CD4-positive, alpha-beta memory T cell (primary cell): ENCODE results near the gene ADCY9. TPM values are rescaled to one million over a fixed set of nuclear protein-coding genes. Genes with fewer than 3 reads are reported as not detected.
"Not testable (repeated sequence)": the region's sequence is repeated elsewhere in the genome, so short reads cannot be mapped to it uniquely, and the experiment has no call there.

Experiments used
- CTCF ChIA-PET: fragments of 350-600 bp; sonication (Branson Sonifier 250); formaldehyde crosslinking; loops from one replicate; lab custom pipeline; 2021; ENCODE audit warnings: inconsistent platforms; ENCODE audit not compliant: partially characterized antibody; lab: Charles Lee
- POLR2A ChIA-PET: fragments of 350-600 bp; sonication (Branson Sonifier 250); formaldehyde crosslinking; loops from one replicate; lab custom pipeline; 2021; ENCODE audit not compliant: partially characterized antibody; lab: Charles Lee
- DNase-seq, 5 donors: peaks; one replicate each; pipeline versions ENCODE4 v3.0.0 to v3.0.0-alpha.2; 2020 to 2022; ENCODE audit warnings: mixed read lengths in 1 of 5
- H3K27ac ChIP-seq: one replicate; pipeline ENCODE4 v1.7.0; 2013; ENCODE audit warnings: low read depth, low read length
- H3K27me3 ChIP-seq: 2 replicates; pipeline ENCODE4 v1.7.0; 2013; ENCODE audit warnings: mild to moderate bottlenecking, low read length, moderate library complexity; ENCODE audit not compliant: insufficient read depth
- H3K36me3 ChIP-seq: 2 replicates; pipeline ENCODE4 v1.7.0; 2013; ENCODE audit warnings: mild to moderate bottlenecking, low read length, moderate library complexity; ENCODE audit not compliant: insufficient read depth
- H3K4me1 ChIP-seq: 2 replicates; pipeline ENCODE4 v1.7.0; 2013; ENCODE audit warnings: mild to moderate bottlenecking, low read length, moderate library complexity; ENCODE audit not compliant: insufficient read depth
- H3K4me3 ChIP-seq, 2 donors: one replicate each; pipeline ENCODE4 v1.7.0; 2013; ENCODE audit warnings: low read length in 2 of 2, mild to moderate bottlenecking in 1 of 2
- H3K9me3 ChIP-seq, 2 donors: one replicate each; pipeline ENCODE4 v1.7.0; 2013; ENCODE audit warnings: low read length in 2 of 2, control low read depth in 1 of 2; ENCODE audit not compliant: control insufficient read depth in 1 of 2
- H3K27ac Mint-ChIP-seq, 7 donors: one replicate each; pipeline ENCODE4 v1.8.0; 2020 to 2021; ENCODE audit warnings: mixed read lengths in 7 of 7, mild to moderate bottlenecking in 6 of 7, inconsistent platforms in 3 of 7, moderate library complexity in 3 of 7
- H3K27me3 Mint-ChIP-seq, 2 donors: one replicate each; pipeline ENCODE4 v1.8.0; 2020 to 2021; ENCODE audit warnings: mixed read lengths in 2 of 2
- H3K36me3 Mint-ChIP-seq, 2 donors: one replicate each; pipeline ENCODE4 v1.8.0; 2020 to 2021; ENCODE audit warnings: mixed read lengths in 2 of 2, inconsistent platforms in 1 of 2, mild to moderate bottlenecking in 1 of 2
- H3K4me1 Mint-ChIP-seq, 4 donors: one replicate each; pipeline ENCODE4 v1.8.0; 2020 to 2021; ENCODE audit warnings: mixed read lengths in 4 of 4, mild to moderate bottlenecking in 1 of 4
- H3K4me3 Mint-ChIP-seq, 8 donors: one replicate each; pipeline ENCODE4 v1.8.0; 2020 to 2021; ENCODE audit warnings: mixed read lengths in 8 of 8, mild to moderate bottlenecking in 7 of 8, moderate library complexity in 6 of 8, inconsistent platforms in 3 of 8
- H3K9me3 Mint-ChIP-seq, 8 donors: one replicate each; pipeline ENCODE4 v1.8.0; 2020 to 2021; ENCODE audit warnings: mixed read lengths in 8 of 8, mild to moderate bottlenecking in 5 of 8, inconsistent platforms in 3 of 8, moderate library complexity in 1 of 8
- intact Hi-C: fragments of 100-400 bp; cut with micrococcal nuclease; formaldehyde crosslinking; loops from one replicate; pipeline ENCODE4 v1.15.1; 2023
- polyA plus RNA-seq, 2 donors: library from polyadenylated mRNA; unstranded; fragments of 300-500 nt; fragmentation: Illumina TruSeq; gene quantifications; one replicate each; pipeline ENCODE4 v1.2.3, GENCODE V29; 2021
- total RNA-seq, 2 experiments: library from RNA; stranded (reverse); gene quantifications; one replicate each; pipeline ENCODE4 v1.2.3, GENCODE V29; 2021

ADCY9 gene
- total and polyA plus RNA-seq, 4 experiments from 2014 or later = 0.26 to 8.1 (median 4.5) TPM

DNA sequence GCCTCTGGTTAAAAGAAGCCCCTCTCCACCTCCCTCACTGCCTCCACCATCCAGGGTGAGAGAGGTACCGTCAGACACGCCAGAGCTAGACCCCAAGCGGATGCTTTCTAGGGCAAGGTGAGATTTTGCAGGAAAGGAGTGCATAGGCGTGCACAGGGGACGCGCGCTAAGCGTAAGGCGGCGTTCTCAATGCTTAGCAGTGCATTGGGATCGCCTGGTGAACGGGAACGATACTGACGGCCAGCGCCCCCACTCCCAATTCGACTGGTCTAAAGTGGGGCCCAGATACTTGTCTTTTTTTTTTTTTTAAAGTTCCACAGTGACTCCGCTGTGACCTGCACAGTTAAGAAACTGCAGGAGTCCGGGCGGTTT, 177.8 kb downstream of the ADCY9 start:
- peak overlapping the region in 6 of 8 donors; percentile 31 to 72 (median 52) for H3K4me3 Mint-ChIP-seq
- peaks cover 0 to 2% (median 0%) of the 10 kb centered on the region in 8 donors for H3K9me3 Mint-ChIP-seq
- no peak overlapping the region for H3K27ac Mint-ChIP-seq
- ChIA-PET POLR2A (interaction anchor here (3.3 kb wide), 1 partner anchor 315 kb away, joined by 16 read pairs; no protein-coding TSS in a partner anchor), CTCF (interaction anchor here (0.6 to 5.3 kb wide), 11 partner anchors 28 to 1017 kb away, joined by 3 to 37 read pairs (median 4); no protein-coding TSS in a partner anchor)
- H3K4me3 ChIP-seq = peak overlapping the region in 1 of 2 donors; percentile 51
- H3K36me3 Mint-ChIP-seq = no peaks in the 10 kb centered on the region
- DNase-seq = no peak
- no peaks in the 10 kb centered on the region for H3K27me3 ChIP-seq
- peaks cover 0 to 2% (median 0%) of the 10 kb centered on the region in 4 donors for H3K4me1 Mint-ChIP-seq
- intact Hi-C loops = loop anchor here (2.0 to 10.0 kb wide), 3 partner anchors 24 to 1016 kb away; partner anchors contain the start of gene SEC14L5
- H3K4me1 ChIP-seq = peaks cover 12% of the 10 kb centered on the region
- no peaks in the 10 kb centered on the region for H3K36me3 ChIP-seq
- no peaks in the 10 kb centered on the region for H3K9me3 ChIP-seq
- H3K27ac ChIP-seq = no peak overlapping the region
- H3K27me3 Mint-ChIP-seq = no peaks in the 10 kb centered on the region

DNA sequence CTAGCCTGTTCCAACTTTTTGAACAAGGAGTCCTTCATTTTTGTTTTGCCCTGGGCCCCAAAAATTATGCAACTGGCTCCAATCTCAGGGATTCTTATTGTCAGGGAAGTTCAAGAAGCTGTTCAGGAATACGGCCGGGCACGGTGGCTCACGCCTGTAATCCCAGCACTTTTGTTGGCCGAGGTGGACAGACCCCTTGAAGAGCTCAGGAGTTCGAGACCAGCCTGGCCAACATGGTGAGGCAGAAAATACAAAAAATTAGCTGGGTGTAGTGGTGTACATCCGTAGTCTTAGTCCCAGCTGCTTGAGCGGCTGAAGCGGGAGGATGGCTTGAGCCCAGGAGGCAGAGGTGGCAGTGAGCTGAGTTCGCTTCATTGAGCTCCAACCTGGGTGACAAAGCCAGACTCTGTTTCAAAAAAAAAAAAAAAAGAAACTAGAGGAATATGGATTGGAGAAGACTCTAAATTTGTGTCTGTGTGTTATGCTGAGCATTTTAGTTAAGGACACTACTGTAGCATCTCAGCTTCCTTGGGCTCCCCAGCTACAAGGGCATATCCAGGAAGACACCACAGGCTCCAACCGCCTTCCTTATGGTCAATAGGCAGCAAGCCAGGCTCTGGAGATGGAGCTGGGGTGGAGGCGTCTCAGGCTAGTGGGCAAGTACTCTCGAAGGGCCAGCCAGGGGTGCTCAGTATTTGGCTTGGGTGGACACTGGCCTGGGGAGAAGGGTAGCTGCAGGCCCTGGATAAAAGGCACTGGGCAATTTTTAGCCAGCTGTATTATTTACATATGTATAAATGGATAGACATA, 179.0 kb downstream of the ADCY9 start:
- Histone ChIP-seq H3K9me3 (no peaks in the 10 kb centered on the region), H3K36me3 (no peaks in the 10 kb centered on the region), H3K27ac (no peak overlapping the region), H3K4me3 (no peak overlapping the region), H3K4me1 (peaks cover 12% of the 10 kb centered on the region), H3K27me3 (no peaks in the 10 kb centered on the region)
- POLR2A ChIA-PET = interaction anchor here (0.7 to 3.3 kb wide), 2 partner anchors 241 to 317 kb away, joined by 3 to 16 read pairs; no protein-coding TSS in a partner anchor
- peaks cover 0 to 1% (median 0%) of the 10 kb centered on the region in 8 donors for H3K9me3 Mint-ChIP-seq
- H3K36me3 Mint-ChIP-seq = no peaks in the 10 kb centered on the region
- intact Hi-C loops = loop anchor here (10.0 kb wide), 1 partner anchor 1018 kb away; the partner anchor contains the start of gene SEC14L5
- H3K27me3 Mint-ChIP-seq = no peaks in the 10 kb centered on the region
- CTCF ChIA-PET = interaction anchor here (0.7 to 5.3 kb wide), 3 partner anchors 109 to 1017 kb away, joined by 3 to 37 read pairs (median 4); no protein-coding TSS in a partner anchor
- DNase-seq = no peak
- peaks cover 0 to 2% (median 0%) of the 10 kb centered on the region in 4 donors for H3K4me1 Mint-ChIP-seq
- H3K4me3 Mint-ChIP-seq = no peak overlapping the region
- H3K27ac Mint-ChIP-seq = no peak overlapping the region

DNA sequence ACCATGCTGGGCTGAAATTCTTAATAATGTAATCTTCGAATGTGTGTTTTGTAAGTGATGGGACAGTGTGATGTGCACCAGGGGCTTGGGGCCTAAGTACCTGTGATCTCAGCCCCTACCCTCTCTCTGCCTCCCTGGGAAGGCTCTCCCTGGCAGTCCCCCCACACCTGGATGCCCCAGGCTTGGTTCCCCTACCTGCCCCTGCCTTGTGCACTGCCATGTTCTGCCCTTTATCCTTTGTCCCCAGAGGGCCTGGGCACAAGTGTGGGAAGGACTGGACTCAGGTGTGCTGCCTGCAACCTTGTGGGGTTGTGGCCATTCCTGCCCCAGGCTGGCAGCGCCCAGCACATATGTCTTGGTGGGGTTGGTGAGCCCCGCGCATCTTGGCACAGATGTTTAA, 180.3 kb downstream of the ADCY9 start:
- no peak for DNase-seq
- no peak overlapping the region for H3K4me3 Mint-ChIP-seq
- H3K4me1 Mint-ChIP-seq = peaks cover 0 to 2% (median 0%) of the 10 kb centered on the region in 4 donors
- Histone ChIP-seq H3K4me1 (peaks cover 12% of the 10 kb centered on the region), H3K27me3 (no peaks in the 10 kb centered on the region), H3K4me3 (no peak overlapping the region), H3K27ac (no peak overlapping the region), H3K36me3 (no peaks in the 10 kb centered on the region), H3K9me3 (no peaks in the 10 kb centered on the region)
- H3K36me3 Mint-ChIP-seq = no peaks in the 10 kb centered on the region
- no peak overlapping the region for H3K27ac Mint-ChIP-seq
- no peaks in the 10 kb centered on the region for H3K9me3 Mint-ChIP-seq
- POLR2A ChIA-PET = no interaction called here
- CTCF ChIA-PET = no interaction called here
- intact Hi-C loops = loop anchor here (10.0 kb wide), 1 partner anchor 1019 kb away; the partner anchor contains the start of gene SEC14L5
- H3K27me3 Mint-ChIP-seq = peaks cover 0 to 1% of the 10 kb centered on the region in 2 donors

DNA sequence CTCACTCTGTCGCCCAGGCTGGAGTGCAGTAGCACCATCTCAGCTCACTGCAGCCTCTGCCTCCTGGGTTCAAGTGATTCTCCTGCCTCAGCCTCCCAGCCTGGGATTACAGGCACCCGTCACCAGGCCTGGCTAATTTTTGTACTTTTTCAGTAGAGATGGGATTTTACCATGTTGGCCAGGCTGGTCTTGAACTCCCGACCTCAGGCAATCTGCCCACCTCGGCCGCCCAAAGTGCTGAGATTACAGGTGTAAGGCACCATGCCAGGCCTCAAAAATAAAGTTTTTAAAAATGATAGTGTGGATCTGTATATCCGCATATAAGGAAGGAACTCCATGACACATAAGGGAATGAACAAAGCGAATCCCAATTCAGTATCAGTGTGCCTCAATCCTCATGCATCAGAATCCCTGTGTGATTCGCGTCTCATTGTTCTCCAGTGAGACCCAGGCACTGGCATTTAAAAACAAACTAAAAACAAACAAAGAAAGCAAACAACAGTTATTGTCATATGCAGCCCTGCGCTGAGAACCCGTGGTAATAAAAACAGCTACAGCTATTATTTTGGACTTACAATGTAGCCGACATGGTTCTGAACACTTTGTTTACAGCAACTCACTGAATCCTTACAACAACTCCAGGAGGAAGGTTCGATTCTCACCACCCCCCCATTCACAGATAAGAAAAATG, 181.6 kb downstream of the ADCY9 start:
- DNase-seq = no peak
- H3K36me3 Mint-ChIP-seq = no peaks in the 10 kb centered on the region
- Histone ChIP-seq H3K36me3 (no peaks in the 10 kb centered on the region), H3K27me3 (no peaks in the 10 kb centered on the region), H3K9me3 (no peaks in the 10 kb centered on the region), H3K4me1 (peaks cover 12% of the 10 kb centered on the region), H3K27ac (no peak overlapping the region), H3K4me3 (no peak overlapping the region)
- peak overlapping the region in 1 of 7 donors; percentile 83 for H3K27ac Mint-ChIP-seq
- H3K4me3 Mint-ChIP-seq = no peak overlapping the region
- intact Hi-C loops = loop anchor here (10.0 kb wide), 1 partner anchor 1020 kb away; the partner anchor contains the start of gene SEC14L5
- CTCF ChIA-PET = no interaction called here
- POLR2A ChIA-PET = interaction anchor here (0.5 kb wide), 1 partner anchor 396 kb away, joined by 3 read pairs; no protein-coding TSS in a partner anchor
- peaks cover 0 to 2% (median 0%) of the 10 kb centered on the region in 4 donors for H3K4me1 Mint-ChIP-seq
- no peaks in the 10 kb centered on the region for H3K9me3 Mint-ChIP-seq
- H3K27me3 Mint-ChIP-seq = peaks cover 0 to 1% of the 10 kb centered on the region in 2 donors

- H3K36me3 Mint-ChIP-seq, H3K4me1 ChIP-seq, H3K9me3 ChIP-seq, DNase-seq, H3K36me3 ChIP-seq, H3K4me1 Mint-ChIP-seq, POLR2A ChIA-PET, H3K27ac Mint-ChIP-seq, H3K4me3 ChIP-seq, intact Hi-C loops, H3K4me3 Mint-ChIP-seq, H3K27me3 ChIP-seq, CTCF ChIA-PET, H3K27ac ChIP-seq, H3K9me3 Mint-ChIP-seq: not testable (repeated sequence)
- peaks cover 6 to 12% of the 10 kb centered on the region in 2 donors for H3K27me3 Mint-ChIP-seq
These were observed 189.1 kb downstream of the ADCY9 start for GRCh38 chr16:3927147-3927546.

DNA sequence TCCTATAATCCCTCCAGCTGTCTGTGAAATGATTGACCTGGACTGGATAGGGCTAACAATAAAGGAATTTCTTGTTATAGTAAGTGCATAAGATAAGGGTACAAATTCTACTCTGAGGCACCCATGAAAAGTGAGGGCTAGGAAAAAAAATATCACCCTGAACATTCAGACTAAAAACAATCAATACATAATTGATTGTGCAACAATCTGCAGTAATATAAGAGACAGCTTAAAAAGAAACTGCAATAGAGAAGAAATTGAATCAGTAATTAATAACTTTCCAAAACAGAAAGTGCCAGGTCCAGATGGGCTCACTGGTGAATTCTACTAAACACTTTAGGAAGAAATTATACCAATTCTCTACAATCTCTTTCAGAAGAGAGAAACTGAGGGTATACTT, 191.5 kb downstream of the ADCY9 start:
- no peak overlapping the region for H3K4me3 ChIP-seq
- no peaks in the 10 kb centered on the region for H3K36me3 ChIP-seq
- Mint-ChIP-seq H3K9me3 (peaks cover 0 to 8% (median 2%) of the 10 kb centered on the region in 8 donors), H3K4me3 (no peak overlapping the region), H3K27me3 (peaks cover 12 to 18% of the 10 kb centered on the region in 2 donors), H3K4me1 (no peaks in the 10 kb centered on the region), H3K36me3 (no peaks in the 10 kb centered on the region), H3K27ac (no peak overlapping the region)
- DNase-seq = no peak
- intact Hi-C loops = no loop called here
- H3K27ac ChIP-seq = no peak overlapping the region
- ChIA-PET CTCF (no interaction called here), POLR2A (no interaction called here)
- H3K9me3 ChIP-seq = no peaks in the 10 kb centered on the region
- no peaks in the 10 kb centered on the region for H3K27me3 ChIP-seq
- H3K4me1 ChIP-seq = no peaks in the 10 kb centered on the region

- Mint-ChIP-seq H3K27ac (no peak overlapping the region), H3K4me1 (no peaks in the 10 kb centered on the region), H3K27me3 (peaks cover 14 to 17% of the 10 kb centered on the region in 2 donors), H3K4me3 (no peak overlapping the region), H3K9me3 (peaks cover 2 to 22% (median 15%) of the 10 kb centered on the region in 8 donors), H3K36me3 (peaks cover 1 to 5% of the 10 kb centered on the region in 2 donors)
- no peak overlapping the region for H3K27ac ChIP-seq
- H3K4me3 ChIP-seq = no peak overlapping the region
- H3K27me3 ChIP-seq = no peaks in the 10 kb centered on the region
- intact Hi-C loops = no loop called here
- ChIA-PET CTCF (no interaction called here), POLR2A (no interaction called here)
- H3K9me3 ChIP-seq = no peaks in the 10 kb centered on the region
- no peaks in the 10 kb centered on the region for H3K4me1 ChIP-seq
- no peak for DNase-seq
- no peaks in the 10 kb centered on the region for H3K36me3 ChIP-seq
These were observed 194.0 kb downstream of the ADCY9 start for GRCh38 chr16:3922241-3922640.
